SK-N-MC (cell line): ENCODE data around the gene SSTR1.

Experiments
- EZH2 ChIP-seq: fragments of 200-600 bp; sonication (generic); IDR thresholded peaks from one replicate; pipeline ENCODE4 v1.6.1; 2017; ENCODE audit warnings: antibody characterized with exemption
- FOXP2 ChIP-seq: optimal IDR thresholded peaks from 2 replicates; pipeline ENCODE3; 2011; ENCODE audit warnings: mild to moderate bottlenecking, moderate library complexity; ENCODE audit not compliant: insufficient read depth; ENCODE audit errors: extremely low read length, control extremely low read depth
- POLR2AphosphoS5 ChIP-seq: IDR thresholded peaks from 2 replicates; pipeline ENCODE4 v1.6.1; 2012; ENCODE audit warnings: mild to moderate bottlenecking, low read depth, low read length, borderline replicate concordance

DNA sequence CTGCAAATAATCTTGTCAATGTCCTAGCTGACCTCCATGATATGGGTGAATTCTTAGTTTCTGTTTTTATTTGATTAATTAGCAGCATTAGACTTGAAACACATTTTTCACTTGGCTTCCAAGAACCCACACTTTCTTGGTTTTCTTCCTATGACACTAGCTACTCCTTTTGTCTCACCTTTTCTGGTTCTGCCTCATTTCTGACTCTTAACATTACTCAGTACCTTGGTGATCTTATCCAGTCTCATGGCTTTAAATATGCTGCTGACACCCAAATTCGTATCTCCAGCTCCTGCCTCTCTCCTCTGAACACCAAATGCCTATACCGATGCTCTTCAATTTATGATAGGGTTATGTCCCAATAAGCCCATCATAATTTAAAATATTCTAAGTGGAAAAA is 32.0 kb upstream of the SSTR1 start:
- TF ChIP-seq EZH2 (no peak), POLR2AphosphoS5 (no peak), FOXP2 (no peak)
